NCI-H526 (cell line): Measurements from ENCODE around the gene RFTN2.
A peak's percentile ranks its signal among the peaks of the same experiment; 100 is the strongest.
"Not testable (repeated sequence)": the region's sequence is repeated elsewhere in the genome, so short reads cannot be mapped to it uniquely, and the experiment has no call there.

Experiments
- DNase-seq, 2 experiments: peaks; one replicate each; lab custom pipeline; 2025; lab: John Stamatoyannopoulos, UW

The RFTN2 gene

DNA sequence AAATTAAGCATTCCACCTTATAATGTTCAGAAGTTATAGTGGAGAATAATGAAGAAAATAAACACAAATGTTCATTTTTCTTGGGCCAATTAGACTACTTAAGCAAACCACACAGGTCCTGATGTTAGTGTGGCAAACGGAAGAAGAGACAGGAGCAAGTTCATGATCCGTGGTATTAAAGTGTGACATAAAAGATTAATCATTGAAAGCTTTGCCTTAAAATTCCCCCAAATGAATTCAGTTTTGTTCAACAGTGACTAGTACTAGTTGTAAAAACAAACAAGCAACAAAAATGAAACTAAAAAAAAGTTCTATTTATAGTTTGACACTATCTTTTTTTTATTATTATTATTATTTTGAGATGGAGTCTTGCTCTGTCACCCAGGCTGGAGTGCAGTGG, 73.7 kb downstream of the RFTN2 start:
- DNase-seq: no peak

DNA sequence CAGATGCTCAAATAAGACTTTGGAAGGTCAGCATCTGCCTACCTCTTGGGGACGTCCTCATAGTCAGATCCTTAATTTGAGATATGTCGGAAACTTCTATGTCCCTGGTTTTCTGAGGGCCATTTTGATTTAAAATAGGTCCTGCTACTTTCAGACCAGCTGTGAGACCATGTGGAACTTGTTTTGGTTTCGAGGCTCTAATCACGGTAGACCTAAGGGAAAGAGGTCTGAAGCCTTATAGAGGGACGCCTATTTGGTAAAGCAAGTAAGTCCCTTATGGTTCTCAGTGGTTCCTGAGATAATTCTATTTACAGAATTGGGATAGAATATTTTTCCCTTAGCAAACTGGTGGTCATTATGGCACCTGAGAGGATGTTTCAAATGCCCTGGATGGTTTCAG, 75.1 kb downstream of the RFTN2 start:
- no peak for DNase-seq

DNA sequence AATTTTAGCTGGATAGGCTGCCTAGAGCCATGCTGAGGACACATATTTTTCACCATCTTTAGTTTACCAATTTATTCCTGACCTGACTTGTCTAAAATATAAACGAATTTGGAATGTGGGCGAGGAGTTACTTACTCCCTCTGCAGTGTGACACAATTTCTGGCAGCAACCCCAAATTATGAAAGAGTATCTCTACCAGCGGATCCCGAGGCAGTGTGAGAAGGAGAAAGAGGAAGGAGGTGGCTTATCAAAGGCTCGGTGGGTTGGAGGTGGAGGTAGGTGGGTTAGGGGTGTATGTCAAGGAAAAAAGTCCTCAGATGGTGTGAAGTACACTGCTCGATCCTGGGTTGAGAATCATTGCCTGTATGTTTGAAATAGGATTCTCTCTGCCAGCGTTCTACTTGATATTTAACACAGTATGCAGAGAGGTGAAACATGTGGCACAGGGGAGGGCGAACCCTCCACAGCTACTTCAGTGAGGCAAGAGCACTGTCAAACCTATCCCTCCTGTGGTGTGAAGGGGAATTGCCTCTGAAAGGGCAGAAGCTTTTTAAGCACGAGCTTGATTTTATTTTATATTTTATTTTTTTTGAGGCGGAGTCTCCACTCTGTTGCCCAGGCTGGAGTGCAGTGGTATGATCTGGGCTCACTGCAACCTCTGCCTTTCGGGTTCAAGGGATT, 76.0 kb downstream of the RFTN2 start:
- peak; percentile 25 to 31 for DNase-seq

DNA sequence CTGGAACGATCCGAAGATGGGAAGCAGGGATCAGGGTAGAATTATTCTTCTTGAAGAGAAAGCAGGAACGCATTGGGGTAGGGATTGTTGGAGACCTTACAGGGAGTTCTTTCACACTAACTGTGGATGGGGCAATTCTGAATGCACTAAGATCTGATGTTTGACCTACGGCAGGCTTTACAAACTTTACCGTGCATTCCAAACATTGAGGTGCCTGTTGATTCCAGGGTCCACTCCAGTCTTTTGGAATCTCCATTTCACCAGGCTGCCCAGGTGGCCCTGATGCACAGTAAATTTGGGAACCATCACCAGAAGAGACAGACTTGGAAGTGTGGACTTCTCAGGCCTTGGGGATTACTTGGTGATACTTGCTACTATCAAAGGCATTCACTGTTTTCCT, 76.9 kb downstream of the RFTN2 start:
- no peak for DNase-seq

DNA sequence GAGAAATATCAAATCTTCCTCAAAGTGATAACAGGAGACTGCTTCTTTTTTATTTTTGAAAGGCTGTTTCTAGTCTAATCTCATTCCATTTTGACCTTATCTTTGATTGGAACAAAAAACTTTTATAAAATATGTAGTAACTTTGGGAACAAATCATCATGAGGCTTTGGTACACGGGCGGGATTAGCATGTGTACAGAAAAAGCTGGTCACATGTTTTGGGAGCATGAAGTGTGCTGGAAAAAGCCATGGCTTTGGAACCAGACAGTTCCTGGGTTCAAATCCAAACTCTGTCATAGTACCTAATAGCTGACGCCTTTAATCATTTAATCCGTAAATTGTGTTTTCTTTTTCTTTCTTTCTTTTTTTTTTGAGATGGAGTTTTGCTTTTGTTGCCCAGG, 78.2 kb downstream of the RFTN2 start:
- DNase-seq: no peak

DNA sequence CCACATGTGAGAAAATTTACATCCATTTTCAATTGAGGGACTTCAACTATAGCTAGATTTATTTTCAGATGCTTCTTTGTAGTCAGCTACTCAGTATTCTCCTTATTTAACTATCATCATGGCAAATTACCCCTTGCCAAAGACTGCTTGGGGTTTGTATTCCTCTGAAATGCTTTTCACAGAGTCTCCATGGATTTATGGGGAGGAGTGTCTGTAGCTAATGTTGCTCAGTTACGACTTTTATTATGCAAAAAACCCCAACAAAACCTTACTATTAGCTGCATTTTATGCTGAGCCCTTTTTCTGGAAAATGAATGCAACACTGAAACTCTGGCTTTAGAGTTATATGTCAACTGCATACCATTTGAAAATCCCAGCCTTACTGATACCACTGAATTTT, 78.6 kb downstream of the RFTN2 start:
- no peak for DNase-seq

DNA sequence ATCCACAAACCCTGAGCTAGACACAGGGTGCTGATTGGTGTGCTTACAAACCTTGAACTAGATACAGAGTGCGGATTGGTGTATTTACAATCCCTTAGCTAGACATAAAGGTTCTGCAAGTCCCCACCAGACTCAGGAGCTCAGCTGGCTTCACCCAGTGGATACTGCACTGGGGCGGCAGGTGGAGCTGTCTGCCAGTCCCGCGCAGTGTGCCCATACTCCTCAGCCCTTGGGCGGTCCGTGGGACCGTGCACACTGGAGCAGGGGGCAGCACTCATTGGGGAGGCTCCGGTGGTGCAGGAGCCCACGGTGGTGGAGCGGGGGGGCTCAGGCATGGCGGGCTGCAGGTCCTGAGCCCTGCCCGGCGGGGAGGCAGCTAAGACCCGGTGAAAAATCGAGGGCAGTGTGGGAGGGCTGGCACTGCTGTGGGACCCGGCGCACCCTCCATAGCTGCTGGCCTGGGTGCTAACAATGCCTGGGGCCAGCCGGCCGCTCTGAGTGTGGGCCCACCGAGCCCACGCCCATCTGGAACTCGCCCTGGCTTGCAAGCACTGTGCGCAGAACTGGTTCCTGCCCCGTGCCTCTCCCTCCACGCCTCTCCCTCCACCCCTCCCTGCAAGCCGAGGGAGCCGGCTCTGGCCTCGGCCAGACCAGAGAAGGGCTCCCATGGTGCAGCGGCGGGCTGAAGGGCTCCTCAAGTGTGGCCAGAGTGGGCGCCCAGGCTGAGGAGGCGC, 83.9 kb downstream of the RFTN2 start:
- DNase-seq: peak; percentile 57 to 80

DNA sequence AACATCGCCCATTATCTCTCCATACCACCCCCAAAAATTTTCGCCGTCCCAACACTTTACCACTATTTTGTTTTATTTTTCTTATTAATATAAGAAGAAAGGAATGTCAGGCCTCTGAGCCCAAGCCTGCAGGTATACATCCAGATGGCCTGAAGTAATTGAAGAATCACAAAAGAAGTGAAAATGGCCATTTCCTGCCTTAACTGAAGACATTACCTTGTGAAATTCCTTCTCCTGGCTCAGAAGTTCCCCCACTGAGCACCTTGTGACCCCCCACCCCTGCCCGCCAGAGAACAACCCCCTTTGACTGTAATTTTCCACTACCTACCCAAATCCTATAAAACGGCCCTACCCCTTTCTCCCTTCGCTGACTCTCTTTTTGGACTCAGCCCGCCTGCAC, 88.1 kb downstream of the RFTN2 start:
- not testable (repeated sequence) for DNase-seq

DNA sequence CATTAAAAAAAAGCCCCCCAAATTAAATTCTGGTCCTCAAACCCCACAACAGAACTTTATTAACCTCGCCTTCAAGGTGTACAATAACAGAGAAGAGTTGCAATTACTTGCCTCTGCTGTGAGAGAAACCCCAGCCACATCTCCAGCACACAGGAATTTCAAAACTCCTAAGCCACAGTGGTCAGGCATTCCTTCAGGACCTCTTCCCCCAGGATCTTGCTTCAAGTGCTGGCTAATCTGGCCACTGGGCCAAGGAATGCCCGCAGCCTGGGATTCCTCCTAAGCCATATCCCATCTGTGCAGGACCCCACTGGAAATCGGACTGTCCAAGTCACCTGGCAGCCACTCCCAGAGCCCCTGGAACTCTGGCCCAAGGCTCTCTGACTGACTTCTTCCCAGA, 95.2 kb downstream of the RFTN2 start:
- not testable (repeated sequence) for DNase-seq

DNA sequence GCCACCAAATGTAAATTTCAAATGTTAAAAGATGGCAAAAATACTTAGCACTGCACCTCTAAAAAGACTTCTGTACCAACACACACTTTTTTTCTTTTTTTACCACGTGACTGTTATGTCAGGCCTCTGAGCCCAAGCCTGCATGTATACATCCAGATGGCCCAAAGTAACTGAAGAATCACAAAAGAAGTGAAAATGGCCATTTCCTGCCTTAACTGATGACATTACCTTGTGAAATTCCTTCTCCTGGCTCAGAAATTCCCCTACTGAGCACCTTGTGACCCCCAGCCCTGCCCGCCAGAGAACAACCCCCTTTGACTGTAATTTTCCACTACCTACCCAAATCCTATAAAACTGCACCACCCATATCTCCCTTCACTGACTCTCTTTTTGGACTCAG, 97.1 kb downstream of the RFTN2 start:
- not testable (repeated sequence) for DNase-seq

DNA sequence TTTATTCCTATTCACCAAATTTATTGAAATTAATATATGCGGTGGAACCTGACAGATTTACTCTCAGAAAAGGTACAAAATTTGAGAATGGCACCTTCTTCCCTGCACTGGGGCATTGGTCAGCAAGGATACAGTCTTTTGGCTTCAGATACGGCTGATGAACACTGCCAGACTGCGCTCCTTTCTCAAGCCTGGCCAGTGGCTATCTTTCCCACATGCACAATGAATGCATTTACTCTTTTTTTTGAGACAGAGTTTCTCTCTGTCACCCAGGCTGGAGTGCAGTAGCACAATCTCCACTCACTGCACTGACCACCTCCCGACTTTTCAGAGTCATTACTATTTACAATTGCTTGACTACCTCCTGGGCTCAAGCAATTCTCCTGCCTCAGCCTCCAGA, 97.9 kb downstream of the RFTN2 start:
- DNase-seq: no peak

DNA sequence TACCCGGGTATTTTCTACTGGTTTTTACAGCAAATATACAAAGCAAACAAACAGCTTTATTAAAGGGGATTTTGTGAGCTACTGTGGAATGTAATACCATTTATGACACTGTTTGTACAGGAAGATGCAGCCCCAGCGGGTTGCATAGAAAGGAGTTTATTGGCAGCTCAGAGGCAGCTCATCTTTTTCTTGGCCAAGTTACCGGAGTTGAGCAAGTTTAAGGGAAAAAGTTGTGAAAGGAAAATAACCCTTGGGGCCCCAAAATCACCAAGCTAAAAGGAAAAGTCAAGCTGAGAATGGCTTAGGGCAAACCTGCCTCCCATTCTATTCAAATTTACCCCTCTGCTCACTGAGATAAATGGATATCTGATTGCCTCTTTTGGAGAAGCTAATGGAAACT, 98.8 kb downstream of the RFTN2 start:
- no peak for DNase-seq

DNA sequence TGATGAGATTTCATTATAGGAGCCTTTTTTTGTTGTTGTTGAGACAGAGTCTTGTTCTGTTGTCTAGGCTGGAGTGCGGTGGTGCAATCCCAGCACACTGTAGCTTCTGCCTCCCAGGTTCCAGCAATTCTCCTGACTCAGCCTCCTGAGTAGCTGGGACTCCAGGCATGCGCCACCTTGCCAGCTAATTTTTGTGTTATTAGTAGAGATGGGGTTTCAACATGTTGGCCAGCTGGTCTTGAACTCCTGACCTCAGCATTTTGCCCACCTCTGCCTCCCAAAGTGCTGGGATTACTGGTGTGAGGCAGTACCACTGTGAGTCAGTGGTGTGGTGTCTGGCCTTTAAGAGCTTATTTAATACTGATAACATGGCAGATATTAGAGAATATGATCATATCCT, 99.4 kb downstream of the RFTN2 start:
- DNase-seq: no peak

DNA sequence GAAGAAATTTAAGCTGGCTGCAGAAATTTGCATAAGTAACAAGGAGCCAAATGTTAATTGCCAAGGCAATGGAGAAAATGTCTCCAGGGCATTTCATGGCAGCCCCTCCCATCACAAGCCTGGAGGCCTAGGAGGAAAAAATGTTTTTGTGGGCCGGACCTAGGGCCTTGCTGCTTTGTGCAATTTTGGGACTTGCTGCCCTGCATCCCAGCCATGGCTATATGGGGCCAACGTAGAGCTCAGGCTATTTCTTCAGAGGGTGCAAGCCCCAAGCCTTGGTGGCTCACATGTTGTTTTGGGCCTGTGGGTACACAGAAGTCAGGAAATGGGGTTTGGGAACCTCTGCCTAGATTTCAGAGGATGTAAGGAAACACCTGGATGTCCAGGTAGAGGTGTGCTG, 101.8 kb downstream of the RFTN2 start:
- DNase-seq: no peak

DNA sequence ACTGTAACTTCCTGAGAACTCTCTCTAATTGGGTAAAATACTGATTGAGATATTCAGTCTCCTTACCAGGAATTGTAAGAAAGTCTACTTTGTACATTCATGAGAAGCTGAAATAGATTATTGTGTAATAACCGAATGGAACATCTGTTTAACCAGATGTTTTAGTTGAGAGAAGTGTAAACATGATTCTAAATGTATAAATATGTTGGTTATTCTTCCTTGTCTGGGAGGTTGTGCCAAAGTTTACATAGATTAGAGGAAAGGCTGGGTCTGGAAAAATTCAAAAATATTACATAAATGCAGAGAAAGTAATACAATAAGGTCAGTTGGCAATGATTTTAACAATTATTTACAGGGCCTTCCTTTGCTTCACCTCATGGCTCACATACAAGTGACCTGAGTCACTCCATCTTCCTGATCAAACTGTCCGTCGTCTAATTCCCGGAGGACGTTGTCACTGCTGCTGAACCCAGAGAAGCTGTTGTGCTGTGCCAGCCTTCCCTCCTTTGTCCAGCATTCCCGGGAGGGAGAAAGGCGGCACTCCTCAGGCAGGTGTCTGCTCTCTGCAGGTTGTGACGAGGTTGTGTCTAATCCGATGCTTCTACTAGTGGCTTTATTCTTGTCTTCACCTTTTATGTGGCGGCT, 103.6 kb downstream of the RFTN2 start:
- no peak for DNase-seq

DNA sequence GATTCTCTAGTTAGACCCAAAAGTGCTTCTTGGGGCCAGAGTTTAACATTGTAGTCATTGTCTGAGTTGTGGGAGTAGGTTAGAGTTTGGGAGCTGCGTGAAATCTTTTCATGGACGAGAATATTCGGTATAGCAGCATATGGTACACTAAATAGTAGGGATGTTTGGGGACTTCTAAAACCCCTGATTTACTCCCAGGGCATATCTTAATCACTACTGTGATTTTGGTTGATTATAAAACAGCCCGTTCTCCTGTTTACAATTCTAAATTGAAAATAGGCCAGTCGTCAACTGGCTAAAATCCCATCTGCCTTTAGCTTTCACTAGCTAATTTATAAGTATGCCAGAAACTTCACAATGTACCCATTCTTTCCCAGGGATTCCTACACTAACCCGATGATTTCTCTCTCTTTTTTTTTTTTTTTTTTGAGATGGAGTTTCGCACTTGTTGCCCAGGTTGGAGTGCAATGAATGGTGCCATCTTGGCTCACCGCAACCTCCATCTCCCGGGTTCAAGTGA, 115.2 kb downstream of the RFTN2 start:
- DNase-seq: no peak

DNA sequence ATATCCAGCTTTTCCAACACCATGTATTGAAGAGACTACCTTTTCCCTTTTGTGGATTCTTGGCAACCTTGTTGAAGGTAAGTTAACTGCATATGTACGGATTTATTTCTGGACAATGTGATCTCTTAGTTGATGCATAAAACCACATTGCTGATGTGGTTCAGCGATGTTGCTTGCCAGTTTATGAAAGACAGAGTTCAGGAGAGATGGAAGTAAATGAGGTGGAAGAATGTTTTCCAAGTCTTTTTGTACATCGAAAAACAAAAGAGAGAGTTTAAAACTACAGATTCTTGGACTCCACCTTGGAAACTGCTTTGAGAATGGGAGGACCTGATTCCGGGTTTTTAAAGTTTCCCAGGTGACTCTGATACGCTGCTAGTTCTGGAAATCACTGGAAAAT, 115.7 kb downstream of the RFTN2 start:
- no peak for DNase-seq

DNA sequence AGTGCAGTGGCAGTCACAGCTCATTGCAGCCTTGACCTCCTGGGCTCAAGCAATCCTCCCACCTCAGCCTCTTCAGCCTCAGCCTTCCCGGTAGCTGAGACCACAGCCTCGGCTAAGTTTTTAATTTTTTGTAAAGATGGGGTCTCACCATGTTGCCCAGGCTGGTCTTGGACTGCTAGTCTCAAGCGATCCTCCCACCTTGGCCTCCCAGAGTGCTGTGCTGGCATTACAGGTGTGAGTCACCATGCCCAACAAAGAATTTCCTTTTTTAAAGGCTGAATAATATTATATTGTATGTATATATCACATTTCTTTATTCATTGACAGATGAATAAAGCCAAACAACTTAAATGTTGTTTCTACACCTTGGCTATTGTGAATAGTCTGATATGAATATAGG, 117.0 kb downstream of the RFTN2 start:
- no peak for DNase-seq

DNA sequence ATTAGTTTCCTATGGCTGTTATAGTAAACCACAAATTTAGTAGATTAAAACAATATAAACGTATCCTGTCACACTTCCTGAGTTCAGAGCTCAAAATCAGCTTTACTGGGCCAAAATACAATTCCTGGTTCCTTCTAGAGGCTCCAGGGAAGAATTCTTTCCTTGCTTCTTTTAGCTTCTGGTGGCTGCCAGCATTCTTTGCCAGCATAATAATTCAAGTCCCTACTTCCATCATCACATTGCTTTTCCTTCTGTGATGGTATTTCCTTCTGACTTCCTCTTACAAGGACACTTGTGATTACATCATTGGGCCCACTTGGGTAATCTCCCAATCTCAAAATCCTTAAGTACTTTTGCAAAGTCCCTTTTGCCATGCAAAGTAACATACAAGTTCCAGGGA, 118.9 kb downstream of the RFTN2 start:
- DNase-seq: no peak

DNA sequence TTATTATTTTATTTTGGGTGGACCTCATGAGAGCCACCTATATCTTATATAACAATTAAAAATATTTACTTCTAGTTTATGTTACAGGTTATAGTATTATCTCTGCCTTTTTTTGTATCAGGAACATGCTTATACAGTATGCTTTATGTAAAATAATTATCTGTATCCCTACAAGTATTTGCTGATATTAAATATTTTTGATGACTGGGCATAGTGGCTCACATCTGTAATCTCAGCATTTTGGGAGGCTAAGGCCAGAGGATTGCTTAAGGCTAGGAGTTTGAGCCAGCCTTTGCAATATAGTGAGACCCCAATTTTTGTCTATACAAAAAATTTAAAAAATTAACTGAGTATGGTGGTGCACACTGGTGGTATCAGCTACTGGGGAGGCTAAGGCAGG, 119.9 kb downstream of the RFTN2 start:
- DNase-seq: no peak

DNA sequence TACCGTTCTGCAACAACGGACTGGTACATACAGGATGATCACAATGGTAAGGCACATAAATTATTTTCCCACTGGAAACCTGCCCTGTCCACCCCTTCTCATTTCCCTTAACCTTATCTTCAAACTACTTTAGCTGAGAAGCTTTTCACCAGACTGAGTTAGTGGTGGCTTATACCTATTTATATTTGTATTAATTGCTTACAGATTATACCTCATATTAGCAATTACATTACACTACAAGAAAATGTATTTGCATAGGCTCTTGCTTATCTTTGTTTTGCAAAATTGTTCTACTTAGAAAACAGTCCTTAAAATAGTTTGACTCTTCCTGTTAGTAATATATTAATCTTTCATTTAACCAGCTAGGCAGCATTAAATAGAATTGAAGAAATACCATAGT, 124.1 kb downstream of the RFTN2 start:
- DNase-seq: not testable (repeated sequence)

DNA sequence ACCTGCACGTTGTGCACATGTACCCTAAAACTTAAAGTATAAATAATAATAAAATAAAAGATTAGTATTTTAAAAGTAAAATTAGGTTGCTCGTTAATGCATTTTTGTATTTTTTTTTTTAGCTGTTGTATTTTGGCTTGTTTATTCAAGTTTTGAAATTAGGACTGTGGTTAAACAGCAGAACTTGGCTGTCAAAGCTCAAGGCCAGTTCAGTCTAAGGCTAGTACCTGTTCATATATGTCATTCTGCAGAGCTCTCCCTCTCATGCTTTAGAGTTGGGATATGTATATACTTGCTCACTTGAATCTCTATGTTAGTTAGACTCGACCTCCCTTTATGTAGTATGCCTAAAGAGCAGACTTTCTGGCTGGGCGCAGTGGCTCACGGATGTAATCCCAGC, 126.8 kb downstream of the RFTN2 start:
- DNase-seq: no peak
